Skeletal muscle tissue (tissue), 4 donors: ENCODE measurements around the gene HERC4. TPM values are rescaled to one million over a fixed set of nuclear protein-coding genes. Genes with fewer than 3 reads are reported as not detected.

Experiments
- H3K27ac ChIP-seq: one replicate; pipeline ENCODE4 v1.7.0; 2013; ENCODE audit warnings: mild to moderate bottlenecking, low read depth, low read length, inconsistent platforms
- H3K27me3 ChIP-seq, 3 donors: one replicate each; pipeline ENCODE4 v1.7.0; 2013; ENCODE audit warnings: low read length in 3 of 3; ENCODE audit not compliant: control insufficient read depth in 3 of 3, insufficient read depth in 3 of 3
- H3K36me3 ChIP-seq, 3 donors: one replicate each; pipeline ENCODE4 v1.7.0; 2013; ENCODE audit warnings: low read length in 3 of 3; ENCODE audit not compliant: control insufficient read depth in 3 of 3, insufficient read depth in 3 of 3
- H3K4me1 ChIP-seq, 3 donors: one replicate each; pipeline ENCODE4 v1.7.0; 2013; ENCODE audit warnings: low read length in 3 of 3, mild to moderate bottlenecking in 3 of 3; ENCODE audit not compliant: control insufficient read depth in 3 of 3, insufficient read depth in 3 of 3
- H3K4me3 ChIP-seq, 3 donors: one replicate each; pipeline ENCODE4 v1.7.0; 2013; ENCODE audit warnings: low read length in 3 of 3
- H3K9ac ChIP-seq, 3 donors: one replicate each; pipeline ENCODE4 v1.7.0; 2013; ENCODE audit warnings: low read length in 3 of 3, mild to moderate bottlenecking in 3 of 3, moderate library complexity in 2 of 3, low read depth in 1 of 3
- H3K9me3 ChIP-seq, 3 donors: one replicate each; pipeline ENCODE4 v1.7.0; 2013; ENCODE audit warnings: low read length in 3 of 3; ENCODE audit not compliant: control insufficient read depth in 3 of 3
- total RNA-seq: library from RNA; depleted of rRNA; stranded (reverse); fragments of >200 nt; gene quantifications from one replicate; pipeline ENCODE4 v1.2.3, GENCODE V29; 2014
- donor health status: Osteomylitis.

HERC4 gene
- total RNA-seq, 1 donor from 2014 or later, result 64.7 TPM

- peaks cover 0 to 4% (median 2%) of the 10 kb centered on the region in 3 donors for H3K36me3 ChIP-seq
- no peaks in the 10 kb centered on the region for H3K9me3 ChIP-seq
- no peaks in the 10 kb centered on the region for H3K27me3 ChIP-seq
- no peak overlapping the region for H3K9ac ChIP-seq
- no peak overlapping the region for H3K27ac ChIP-seq
- H3K4me1 ChIP-seq, result no peaks in the 10 kb centered on the region
- no peak overlapping the region for H3K4me3 ChIP-seq
Measured at GRCh38 chr10:68067508-68067907, 7.6 kb downstream of the HERC4 start.

- no peak overlapping the region for H3K4me3 ChIP-seq
- H3K36me3 ChIP-seq, result peaks cover 0 to 4% (median 2%) of the 10 kb centered on the region in 3 donors
- no peaks in the 10 kb centered on the region for H3K9me3 ChIP-seq
- H3K27ac ChIP-seq, result no peak overlapping the region
- no peaks in the 10 kb centered on the region for H3K27me3 ChIP-seq
- H3K9ac ChIP-seq, result no peak overlapping the region
- no peaks in the 10 kb centered on the region for H3K4me1 ChIP-seq
Measured at GRCh38 chr10:68067029-68067428, 8.1 kb downstream of the HERC4 start.

- Histone ChIP-seq H3K9ac (no peak overlapping the region), H3K4me1 (peaks cover 0 to 5% (median 0%) of the 10 kb centered on the region in 3 donors), H3K27me3 (no peaks in the 10 kb centered on the region), H3K9me3 (no peaks in the 10 kb centered on the region), H3K27ac (no peak overlapping the region), H3K36me3 (peaks cover 0 to 5% (median 0%) of the 10 kb centered on the region in 3 donors), H3K4me3 (no peak overlapping the region)
Measured at GRCh38 chr10:68053553-68053952, 21.5 kb downstream of the HERC4 start.

- H3K27ac ChIP-seq, result no peak overlapping the region
- H3K36me3 ChIP-seq, result peaks cover 0 to 5% (median 0%) of the 10 kb centered on the region in 3 donors
- no peak overlapping the region for H3K4me3 ChIP-seq
- no peaks in the 10 kb centered on the region for H3K9me3 ChIP-seq
- H3K27me3 ChIP-seq, result no peaks in the 10 kb centered on the region
- no peak overlapping the region for H3K9ac ChIP-seq
- H3K4me1 ChIP-seq, result peaks cover 0 to 5% (median 0%) of the 10 kb centered on the region in 3 donors
Measured at GRCh38 chr10:68052463-68052862, 22.6 kb downstream of the HERC4 start.

GRCh38 chr10:68049289-68050078 lies 25.6 kb downstream of the HERC4 start:
- Histone ChIP-seq H3K9me3 (no peaks in the 10 kb centered on the region), H3K9ac (no peak overlapping the region), H3K4me1 (peaks cover 0 to 5% (median 0%) of the 10 kb centered on the region in 3 donors), H3K27ac (no peak overlapping the region), H3K4me3 (no peak overlapping the region), H3K36me3 (peaks cover 0 to 2% (median 0%) of the 10 kb centered on the region in 3 donors), H3K27me3 (no peaks in the 10 kb centered on the region)

- Histone ChIP-seq H3K27ac (no peak overlapping the region), H3K36me3 (peaks cover 0 to 2% (median 0%) of the 10 kb centered on the region in 3 donors), H3K9me3 (no peaks in the 10 kb centered on the region), H3K9ac (no peak overlapping the region), H3K27me3 (no peaks in the 10 kb centered on the region), H3K4me3 (no peak overlapping the region), H3K4me1 (peaks cover 0 to 5% (median 0%) of the 10 kb centered on the region in 3 donors)
Measured at GRCh38 chr10:68047554-68048327, 27.3 kb downstream of the HERC4 start.

- Histone ChIP-seq H3K27ac (no peak overlapping the region), H3K27me3 (no peaks in the 10 kb centered on the region), H3K4me3 (no peak overlapping the region), H3K4me1 (no peaks in the 10 kb centered on the region), H3K9ac (no peak overlapping the region), H3K36me3 (peaks cover 0 to 2% (median 0%) of the 10 kb centered on the region in 3 donors), H3K9me3 (no peaks in the 10 kb centered on the region)
Measured at GRCh38 chr10:68047122-68047521, 28.0 kb downstream of the HERC4 start.

GRCh38 chr10:68046642-68047041 lies 28.4 kb downstream of the HERC4 start:
- H3K9me3 ChIP-seq, result no peaks in the 10 kb centered on the region
- peaks cover 0 to 2% (median 0%) of the 10 kb centered on the region in 3 donors for H3K36me3 ChIP-seq
- H3K27ac ChIP-seq, result no peak overlapping the region
- H3K9ac ChIP-seq, result no peak overlapping the region
- no peaks in the 10 kb centered on the region for H3K27me3 ChIP-seq
- H3K4me3 ChIP-seq, result no peak overlapping the region
- no peaks in the 10 kb centered on the region for H3K4me1 ChIP-seq

- H3K27ac ChIP-seq, result no peak overlapping the region
- H3K9me3 ChIP-seq, result no peaks in the 10 kb centered on the region
- no peaks in the 10 kb centered on the region for H3K4me1 ChIP-seq
- no peak overlapping the region for H3K9ac ChIP-seq
- H3K4me3 ChIP-seq, result no peak overlapping the region
- H3K27me3 ChIP-seq, result no peaks in the 10 kb centered on the region
- peaks cover 0 to 3% (median 2%) of the 10 kb centered on the region in 3 donors for H3K36me3 ChIP-seq
Measured at GRCh38 chr10:68043030-68043429, 32.1 kb downstream of the HERC4 start.

GRCh38 chr10:68032113-68032512 lies 43.0 kb downstream of the HERC4 start:
- peaks cover 2 to 6% (median 3%) of the 10 kb centered on the region in 3 donors for H3K36me3 ChIP-seq
- H3K27ac ChIP-seq, result no peak overlapping the region

More at GRCh38 chr10:68032113-68032512, 43.0 kb downstream of the HERC4 start:
- Histone ChIP-seq H3K9ac (no peak overlapping the region), H3K4me3 (no peak overlapping the region), H3K4me1 (no peaks in the 10 kb centered on the region), H3K27me3 (no peaks in the 10 kb centered on the region), H3K9me3 (no peaks in the 10 kb centered on the region)
